Suppressor macrophage treated with lipopolysaccharide for 4 hours (primary cell): ENCODE measurements around the gene ARHGAP4.

ENCODE experiments used
- DNase-seq: peaks from one replicate; pipeline ENCODE4 v3.0.0-alpha.2; 2020

The ARHGAP4 gene

DNA sequence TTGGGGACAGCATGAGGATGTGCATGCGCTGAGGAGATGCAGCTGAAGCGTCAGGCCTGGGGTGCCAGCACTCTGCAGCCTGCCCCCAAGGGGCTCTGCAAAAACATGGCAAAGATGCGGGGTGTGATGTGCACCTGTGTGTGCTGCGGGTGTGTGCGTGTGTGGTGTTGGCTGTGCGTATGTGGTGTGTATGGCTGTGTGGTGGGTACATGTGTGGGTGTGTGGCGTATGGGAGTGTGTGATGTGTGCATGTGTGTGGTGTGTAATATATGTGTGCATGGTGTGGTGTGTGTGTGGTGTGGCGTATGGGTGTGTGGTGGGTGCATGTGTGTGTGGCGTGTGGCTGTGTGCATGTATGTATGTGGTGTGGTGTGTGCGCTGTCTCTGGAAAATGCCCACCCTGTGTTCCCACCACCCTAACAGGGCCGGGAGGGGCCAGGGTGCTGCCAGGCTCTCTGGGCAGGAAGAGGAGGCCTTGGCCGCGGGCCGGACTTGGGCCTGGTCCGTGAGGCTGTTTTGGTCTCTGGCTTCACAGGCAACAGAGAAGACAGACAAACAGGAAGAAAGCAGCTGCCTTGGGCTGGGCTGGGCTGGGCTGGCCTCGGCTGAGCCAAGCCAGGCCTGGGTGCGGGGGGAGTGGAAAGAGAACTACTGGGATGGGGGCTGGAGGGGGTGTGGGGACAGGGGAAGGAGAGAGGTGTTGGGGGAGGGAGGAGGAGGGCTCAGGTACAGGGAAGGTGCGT is 22.7 kb downstream of the ARHGAP4 start:
- DNase-seq = peak; percentile 20

DNA sequence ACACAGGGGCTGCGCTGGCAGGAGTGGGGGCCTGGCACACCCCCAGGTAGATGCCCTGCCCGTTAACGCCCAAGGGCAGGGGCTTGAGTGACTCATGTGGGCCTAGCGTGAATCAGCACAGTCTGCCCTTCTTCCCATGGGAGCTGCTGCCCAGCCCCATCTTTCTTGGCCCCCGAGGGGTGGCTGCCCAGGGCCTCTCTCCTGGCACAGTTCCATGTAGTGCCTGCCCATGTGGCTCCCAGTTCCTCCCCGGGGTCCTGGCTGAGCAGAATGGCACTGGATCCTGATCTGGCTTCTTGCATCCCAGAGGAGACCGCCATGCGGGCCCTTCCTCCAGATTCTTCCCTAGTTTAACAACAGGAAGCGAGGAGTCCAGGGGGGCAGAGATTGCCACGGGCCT is 23.7 kb downstream of the ARHGAP4 start:
- no peak for DNase-seq

DNA sequence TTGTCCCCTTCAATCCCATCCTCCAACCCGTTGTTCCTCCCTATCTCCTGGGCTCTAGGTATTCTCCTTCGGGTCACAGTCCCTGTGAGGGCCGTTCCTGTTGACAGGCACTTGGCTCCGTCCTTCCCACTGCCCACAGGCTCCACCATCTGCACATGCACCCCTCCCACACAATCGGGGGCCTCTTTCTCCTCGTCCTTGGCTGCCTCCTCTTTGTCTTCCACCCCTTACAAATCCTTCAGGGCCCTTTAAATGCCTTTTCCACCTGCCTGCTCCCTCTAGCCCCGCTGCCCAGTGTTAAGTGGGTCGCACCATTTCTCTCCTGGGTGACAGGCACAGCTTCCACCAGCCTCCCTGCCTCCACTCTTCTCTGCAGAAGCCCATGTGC is 24.3 kb downstream of the ARHGAP4 start:
- no peak for DNase-seq

GRCh38 chrX:153900831-153901752 is 25.0 kb downstream of the ARHGAP4 start:
- DNase-seq = peak; percentile 87

- DNase-seq = no peak
Observed at GRCh38 chrX:153897899-153898298, 28.2 kb downstream of the ARHGAP4 start.

DNA sequence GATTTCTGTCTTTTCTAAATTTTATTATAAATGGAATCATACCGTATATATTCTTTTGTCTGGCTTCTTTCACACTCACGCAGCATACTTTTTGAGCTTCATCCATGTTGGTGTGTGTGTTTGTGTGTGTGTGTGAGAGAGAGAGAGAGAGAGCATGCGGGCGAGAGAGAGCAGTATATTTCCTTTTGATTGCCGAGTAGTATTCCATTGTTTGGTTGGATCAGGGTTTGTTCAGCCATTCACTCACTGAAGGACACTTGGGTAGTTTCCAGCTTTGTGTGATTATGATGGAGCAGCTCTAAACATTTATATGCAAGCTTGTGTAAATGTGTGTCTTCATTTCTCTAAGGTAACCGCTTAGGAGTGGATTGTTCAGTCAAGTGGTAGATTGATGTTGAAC is 36.9 kb downstream of the ARHGAP4 start:
- DNase-seq = no peak

DNA sequence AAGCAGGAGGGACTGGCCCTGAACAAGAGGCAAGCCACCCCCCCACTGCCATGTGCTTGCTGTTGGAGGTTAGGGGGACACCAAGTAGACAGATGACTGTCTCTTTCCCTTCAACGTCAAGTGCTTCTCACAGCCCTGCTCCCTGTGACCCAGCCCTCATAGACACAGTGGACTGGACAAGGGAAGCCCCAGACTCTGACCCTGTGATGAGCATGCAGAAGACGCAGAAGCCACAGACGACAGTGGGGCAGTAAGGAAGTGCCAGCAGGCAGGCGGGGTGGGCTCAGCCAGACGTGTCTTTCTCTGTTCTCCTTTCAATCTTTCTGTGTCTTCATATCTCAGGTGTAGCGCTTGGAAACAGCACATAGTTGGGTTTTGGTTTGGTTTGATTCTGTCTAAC is 37.7 kb downstream of the ARHGAP4 start:
- DNase-seq = no peak

- no peak for DNase-seq
Observed at GRCh38 chrX:153887385-153887784, 38.7 kb downstream of the ARHGAP4 start.

DNA sequence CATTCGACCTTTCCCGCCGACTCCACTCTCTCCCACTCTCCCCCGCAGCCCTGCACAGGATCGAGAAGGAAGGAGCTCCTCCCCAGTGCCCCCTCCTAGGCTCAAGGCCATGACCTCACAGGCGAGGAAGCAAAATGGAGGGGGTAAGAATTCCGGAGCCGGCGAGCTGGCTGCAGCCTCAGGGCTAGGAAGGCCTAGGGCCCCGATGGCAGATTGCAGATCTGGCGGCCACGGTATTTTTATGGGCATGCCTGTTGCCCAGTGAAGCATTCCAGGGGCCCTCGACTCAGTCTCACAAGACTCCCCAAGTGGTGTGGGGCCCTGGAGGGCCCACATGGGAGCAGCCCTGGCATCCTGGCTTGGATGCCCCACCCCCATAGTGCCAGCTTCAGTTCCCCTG is 39.1 kb downstream of the ARHGAP4 start:
- no peak for DNase-seq

DNA sequence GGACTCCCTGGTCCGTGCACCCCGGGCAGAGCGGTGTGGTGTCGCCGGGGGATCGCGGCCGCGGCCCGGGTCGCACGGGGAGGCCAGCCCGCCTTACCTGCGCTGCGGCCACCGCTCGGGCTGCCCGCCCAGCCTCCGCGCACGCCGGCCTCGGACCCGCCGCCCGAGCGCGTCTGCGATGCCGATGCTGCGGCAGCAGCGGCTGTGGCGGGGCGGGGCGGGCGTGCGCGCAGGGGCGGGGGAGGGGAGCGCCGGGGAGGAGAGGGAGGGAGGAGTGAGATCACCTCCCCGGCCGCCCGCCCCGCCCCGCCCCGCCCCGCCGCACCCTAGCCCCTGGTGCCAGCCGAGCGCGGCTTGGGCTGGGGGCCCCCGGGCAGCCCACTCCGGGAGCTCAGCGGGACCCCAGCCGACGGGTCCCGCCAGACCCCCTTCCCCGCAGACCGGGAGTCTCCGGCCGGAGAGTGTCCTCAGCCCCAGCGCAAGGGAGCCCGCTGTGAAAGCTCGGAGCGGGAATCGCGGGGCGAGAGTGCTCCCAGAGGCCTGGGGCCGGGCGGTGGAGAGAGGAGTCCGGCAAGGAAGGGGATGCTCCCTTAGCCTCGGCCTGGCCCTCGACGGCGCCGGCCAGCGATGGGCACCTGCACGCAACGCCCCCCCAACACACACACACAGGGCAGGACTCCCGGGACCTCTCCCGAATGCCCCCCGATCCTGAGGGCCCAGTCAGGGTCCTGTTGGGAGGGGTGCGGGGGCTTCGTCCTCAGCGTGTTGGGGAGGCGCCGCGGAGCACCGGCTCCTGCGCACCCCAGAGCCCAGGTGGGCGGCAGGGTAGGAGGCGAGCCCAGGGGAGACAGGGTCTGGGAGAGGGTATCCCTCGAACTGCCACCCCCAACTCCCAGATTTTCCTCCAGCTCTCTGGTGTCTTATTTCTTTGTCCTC is 39.8 kb downstream of the ARHGAP4 start, which contains the start of gene L1CAM:
TSS of gene L1CAM (minus strand) at position 206 of the 936 bp plus-strand sequence. CDS start 10,337 bp downstream, outside the sequence.
- peak; percentile 23 for DNase-seq

DNA sequence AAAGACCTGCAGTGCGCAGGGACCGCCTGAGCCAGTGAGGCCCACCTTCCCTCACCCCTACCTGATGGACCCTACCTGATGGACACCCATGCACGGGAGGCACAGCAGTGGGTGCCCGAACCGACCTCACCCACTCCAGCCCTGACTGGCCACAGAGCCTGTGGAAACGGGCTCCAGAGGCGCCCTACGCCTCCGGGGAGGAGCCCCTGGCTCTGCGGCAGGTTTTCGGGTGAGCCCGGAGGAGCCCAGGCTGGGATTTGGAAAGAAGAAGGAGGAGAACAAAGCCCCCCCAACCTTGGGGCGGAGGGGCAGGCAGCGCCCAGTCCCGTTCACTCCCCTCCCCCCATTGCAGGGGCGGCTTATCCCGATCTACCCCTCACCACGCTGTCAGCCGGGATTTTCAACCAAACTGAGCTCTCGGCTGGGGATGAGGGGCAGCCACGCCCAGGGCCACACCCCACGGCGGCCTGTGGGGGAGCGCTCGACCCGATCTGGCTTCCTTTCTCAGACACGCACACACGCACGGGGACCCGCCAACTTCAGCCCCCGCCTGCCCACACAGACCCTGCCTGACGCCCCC is 40.8 kb downstream of the ARHGAP4 start:
- DNase-seq = no peak

DNA sequence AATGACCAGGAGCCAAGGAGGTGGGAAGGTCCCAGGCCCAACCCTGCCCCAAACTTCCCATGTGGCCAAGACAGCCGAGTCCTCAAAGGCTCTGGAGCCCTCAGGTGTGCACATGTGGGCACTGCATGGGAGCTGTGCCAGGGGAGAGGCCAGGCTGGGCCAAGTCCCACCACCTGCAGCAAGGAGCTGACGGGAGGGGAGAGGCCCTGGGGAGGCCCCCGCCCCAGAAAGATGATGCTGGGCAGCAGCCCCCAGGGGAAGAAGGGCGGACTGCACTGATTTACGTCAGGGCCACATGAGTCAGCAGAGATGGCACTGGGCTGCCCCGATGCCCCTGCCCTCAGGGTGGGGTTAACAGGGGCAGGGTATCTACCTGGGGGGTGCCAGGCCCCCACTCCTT is 41.5 kb downstream of the ARHGAP4 start:
- no peak for DNase-seq

GRCh38 chrX:153884136-153884535 is 41.9 kb downstream of the ARHGAP4 start:
- no peak for DNase-seq

- no peak for DNase-seq
Observed at GRCh38 chrX:153883163-153883843, 42.8 kb downstream of the ARHGAP4 start.

- no peak for DNase-seq
Observed at GRCh38 chrX:153882557-153882956, 43.5 kb downstream of the ARHGAP4 start.

DNA sequence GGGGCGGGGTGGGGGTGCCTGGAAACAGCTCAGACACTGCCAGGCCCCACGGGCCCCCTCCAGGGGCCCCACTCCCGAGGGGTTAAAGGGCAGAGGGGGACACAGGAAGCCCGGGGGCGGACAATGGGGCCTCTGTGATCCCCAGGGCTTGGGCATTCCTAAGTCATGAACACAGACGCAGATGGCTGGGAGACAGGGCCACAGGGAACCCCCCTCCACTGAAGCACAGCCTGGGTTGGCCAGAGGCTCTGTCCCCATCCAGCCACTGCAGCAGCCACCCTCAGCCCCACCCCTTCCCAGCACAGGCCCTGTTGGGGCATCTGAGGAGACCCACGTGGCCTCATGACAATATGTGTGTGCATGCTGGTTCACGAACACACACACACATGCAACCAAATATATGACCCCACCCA is 44.0 kb downstream of the ARHGAP4 start:
- DNase-seq = no peak

DNA sequence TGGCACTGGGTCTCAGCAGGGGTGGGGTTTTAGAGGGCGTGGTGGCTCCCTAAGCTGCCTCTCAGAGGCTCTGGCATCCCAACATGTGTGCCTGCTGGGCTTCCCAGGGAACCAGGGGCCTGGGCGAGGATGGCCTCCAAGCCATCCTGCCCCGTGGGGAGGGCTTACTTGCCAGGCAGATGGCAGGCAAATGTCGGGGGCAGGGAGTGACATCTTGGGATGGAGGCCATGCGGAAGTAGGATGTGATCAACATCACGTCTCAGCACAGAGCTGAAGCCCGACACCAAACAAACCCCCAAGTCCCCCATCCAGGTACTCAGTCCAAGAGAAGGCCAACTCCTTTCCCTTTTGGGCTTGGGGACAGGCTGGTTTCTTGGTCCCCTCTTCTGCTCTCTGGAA is 44.8 kb downstream of the ARHGAP4 start:
- no peak for DNase-seq

- no peak for DNase-seq
Observed at GRCh38 chrX:153880440-153880815, 45.6 kb downstream of the ARHGAP4 start.

DNA sequence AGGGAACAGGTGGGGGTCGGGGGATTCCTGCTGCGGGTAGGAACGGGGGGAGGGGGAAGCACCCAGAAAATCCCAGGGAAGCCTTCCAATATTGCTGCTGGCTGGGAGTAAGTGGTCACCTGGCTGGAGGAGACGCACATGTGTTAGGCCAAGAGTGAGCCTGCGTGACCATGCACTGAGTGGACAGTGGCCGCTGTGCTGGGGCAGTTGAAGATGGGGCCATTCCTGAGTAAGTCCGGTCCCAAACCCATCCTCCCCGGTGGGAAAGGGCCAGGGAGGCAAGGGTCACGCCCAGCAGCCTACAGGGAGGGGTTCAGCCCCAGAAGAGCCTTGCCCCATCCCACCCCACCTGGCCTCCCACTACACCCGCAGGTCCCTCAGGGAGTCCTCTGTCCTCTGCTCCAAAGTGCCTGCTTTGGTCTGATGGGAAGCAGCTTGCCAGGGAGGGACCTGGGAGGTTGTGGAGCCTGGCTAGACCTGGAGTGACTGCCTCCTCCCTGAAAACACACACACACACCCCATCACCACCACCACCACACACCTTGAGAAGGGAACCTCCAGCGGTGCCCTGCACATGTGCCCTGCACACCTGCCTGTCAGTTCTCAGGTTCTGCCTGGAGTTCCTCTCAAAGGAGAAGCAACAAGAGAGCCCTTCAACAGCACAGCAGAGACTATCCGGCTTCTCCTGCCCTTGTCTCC is 46.2 kb downstream of the ARHGAP4 start:
- DNase-seq = no peak

GRCh38 chrX:153878969-153879653 is 47.0 kb downstream of the ARHGAP4 start:
- DNase-seq = no peak

GRCh38 chrX:153878345-153878744 is 47.7 kb downstream of the ARHGAP4 start:
- DNase-seq = no peak
